Omental fat pad (tissue), 4 donors: Measurements from ENCODE around the gene SPINDOC. TPM values are rescaled to one million over a fixed set of nuclear protein-coding genes. Genes with fewer than 3 reads are reported as not detected.

Source experiments
- ATAC-seq: fragments of 150-250 bp; one replicate; pipeline ENCODE4 v1.9.1; 2016; ENCODE audit warnings: mild to moderate bottlenecking, moderate library complexity; ENCODE audit not compliant: low FRiP score
- DNase-seq: peaks from one replicate; pipeline ENCODE4 v3.0.0-alpha.2; 2019; ENCODE audit warnings: low spot score
- CTCF ChIP-seq, 3 donors: fragments of 450-650 bp; IDR thresholded peaks; one replicate each; pipeline ENCODE4 v1.5.1; 2016 to 2017; ENCODE audit warnings: antibody characterized with exemption in 3 of 3, mild to moderate bottlenecking in 3 of 3, moderate library complexity in 2 of 3
- small RNA-seq: library from RNA; depleted of rRNA; stranded (forward); fragments of <200 nt; gene quantifications from one replicate; pipeline ENCODE3, GENCODE V24; 2016
- total RNA-seq, 4 donors: library from RNA; depleted of rRNA; stranded (reverse); fragments of >200 nt; gene quantifications; one replicate each; pipeline ENCODE4 v1.1.0, GENCODE V29; 2016

The SPINDOC gene
- total RNA-seq, 4 donors from 2014 or later: 7.3 to 12.8 (median 8.6) TPM

GRCh38 chr11:63872800-63873197 lies 59.5 kb downstream of the SPINDOC start:
- no peak for DNase-seq
- no peak for TF ChIP-seq CTCF (IDR thresholded peaks at IDR 0.05)
- no peak for ATAC-seq

DNA sequence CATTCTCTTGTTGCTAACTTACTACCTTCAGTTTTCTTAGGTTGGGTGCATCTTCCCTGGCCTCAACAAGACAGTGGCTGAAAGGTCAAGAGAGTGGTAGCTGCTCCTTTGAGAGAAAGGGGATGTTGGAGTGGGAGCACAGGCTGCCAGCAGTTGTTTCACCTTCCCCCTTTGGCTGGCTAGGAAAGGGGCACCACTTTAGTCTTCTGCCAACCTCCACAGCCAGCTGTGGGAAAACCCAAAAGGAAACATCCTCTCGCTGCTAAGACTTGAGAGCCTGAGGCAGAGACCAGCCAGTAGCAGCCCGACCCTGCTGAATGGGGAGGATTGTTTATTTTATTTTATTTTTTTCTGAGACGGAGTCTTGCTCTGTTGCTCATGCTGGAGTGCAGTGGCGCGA lies 60.1 kb downstream of the SPINDOC start:
- DNase-seq (no peak), ATAC-seq (no peak)

GRCh38 chr11:63874511-63874910 lies 61.3 kb downstream of the SPINDOC start:
- DNase-seq (no peak), ATAC-seq (no peak)
- TF ChIP-seq CTCF (IDR thresholded peaks at IDR 0.05): no peak

More for the DNA sequence above, 60.1 kb downstream of the SPINDOC start:
- no peak for TF ChIP-seq CTCF (IDR thresholded peaks at IDR 0.05)

DNA sequence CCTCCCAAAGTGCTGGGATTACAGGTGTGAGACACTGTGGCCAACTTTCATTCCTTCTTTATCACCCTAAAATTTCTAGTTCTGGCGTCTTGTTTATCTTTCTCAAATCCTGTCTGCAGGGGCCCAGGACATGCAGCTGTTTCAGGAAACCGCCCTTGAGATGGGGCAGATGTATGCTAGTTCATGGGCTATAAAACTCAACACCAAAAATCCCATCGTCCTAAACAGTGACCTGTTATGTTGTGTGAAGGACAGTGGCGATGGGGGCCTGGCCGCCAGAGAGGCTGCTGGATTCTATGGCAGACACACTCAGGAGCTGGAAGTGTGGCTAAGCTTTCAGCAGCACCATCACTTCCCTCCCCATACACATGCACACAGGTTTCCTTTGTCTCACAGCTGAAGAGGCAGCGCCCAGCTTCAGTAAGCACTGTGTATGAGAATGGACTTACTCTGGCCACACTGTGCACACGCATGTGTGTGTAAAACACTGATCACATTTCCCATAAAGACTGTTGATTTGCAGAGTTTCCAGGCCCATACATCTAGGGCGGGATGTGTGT lies 62.3 kb downstream of the SPINDOC start:
- DNase-seq (no peak), ATAC-seq (no peak)
- no peak for TF ChIP-seq CTCF (IDR thresholded peaks at IDR 0.05)

GRCh38 chr11:63876616-63877015 lies 63.4 kb downstream of the SPINDOC start:
- DNase-seq (no peak), ATAC-seq (no peak)
- no peak for TF ChIP-seq CTCF (IDR thresholded peaks at IDR 0.05)

Small RNA genes lying within 50 kb of the gene (small RNA-seq; reads per million reads assigned to genes)
- not detected for gene AP006289.1
- not detected for gene RN7SL596P

Other genes with a start within 250 kb of the SPINDOC start
- 100 to 1,000 TPM; 125 to 616 (median 260) TPM for gene PLAAT3, start 199.0 kb upstream of the SPINDOC start, total RNA-seq
- gene ATL3, start 142.1 kb upstream of the SPINDOC start, total RNA-seq: 100 to 1,000 TPM in 1 of 4 donors, 10 to 100 TPM in 3; 84.4 to 100 (median 86.5) TPM
- gene RTN3, start 132.0 kb upstream of the SPINDOC start, total RNA-seq: 100 to 1,000 TPM; 137 to 307 (median 193) TPM
- 10 to 100 TPM; 10.7 to 18.3 (median 15.6) TPM for gene ZFTA, start 44.7 kb upstream of the SPINDOC start, total RNA-seq
- 10 to 100 TPM; 14.8 to 27.1 (median 23.4) TPM for gene MARK2, start 25.7 kb downstream of the SPINDOC start, total RNA-seq
- gene RCOR2, start 103.7 kb downstream of the SPINDOC start, total RNA-seq: under 1 TPM in 1 of 4 donors, not detected in 3; 0.32 TPM
- gene NAA40, start 125.5 kb downstream of the SPINDOC start, total RNA-seq: 10 to 100 TPM in 2 of 4 donors, 1 to 10 TPM in 2; 5.4 to 14.5 (median 8.2) TPM
- 100 to 1,000 TPM; 265 to 424 (median 362) TPM for gene COX8A, start 161.2 kb downstream of the SPINDOC start, total RNA-seq
- 10 to 100 TPM; 44.4 to 59.2 (median 52.5) TPM for gene OTUB1, start 173.0 kb downstream of the SPINDOC start, total RNA-seq
- gene FLRT1, start 222.5 kb downstream of the SPINDOC start, total RNA-seq: not detected